Liver (tissue), 9 donors: ENCODE measurements around the gene THEM5. TPM values are rescaled to one million over a fixed set of nuclear protein-coding genes. Genes with fewer than 3 reads are reported as not detected.

Experiments used
- DNase-seq: peaks from one replicate; pipeline ENCODE4 v3.0.0-alpha.2; 2017; ENCODE audit warnings: low spot score
- H3K27ac ChIP-seq, 2 donors: one replicate each; pipeline ENCODE4 v1.7.0; 2013; ENCODE audit warnings: inconsistent platforms in 2 of 2, low read length in 2 of 2, control low read depth in 1 of 2, low read depth in 1 of 2, mild to moderate bottlenecking in 1 of 2
- H3K27me3 ChIP-seq, 4 donors: one replicate each; pipeline versions ENCODE4 v1.6.1 to v1.7.0; 2013; ENCODE audit warnings: low read length in 3 of 4, inconsistent platforms in 1 of 4, mild to moderate bottlenecking in 1 of 4, moderate library complexity in 1 of 4; ENCODE audit not compliant: control insufficient read depth in 4 of 4, insufficient read depth in 4 of 4
- H3K36me3 ChIP-seq, 4 donors: one replicate each; pipeline versions ENCODE4 v1.6.1 to v1.7.0; 2013; ENCODE audit warnings: low read length in 3 of 4, mild to moderate bottlenecking in 3 of 4, low read depth in 1 of 4, moderate library complexity in 1 of 4; ENCODE audit not compliant: control insufficient read depth in 4 of 4, insufficient read depth in 3 of 4
- H3K4me1 ChIP-seq, 4 donors: one replicate each; pipeline versions ENCODE4 v1.6.1 to v1.7.0; 2013; ENCODE audit warnings: low read length in 3 of 4, mild to moderate bottlenecking in 3 of 4, moderate library complexity in 1 of 4; ENCODE audit not compliant: control insufficient read depth in 4 of 4, insufficient read depth in 4 of 4
- H3K4me3 ChIP-seq, 3 donors: one replicate each; pipeline versions ENCODE4 v1.6.1 to v1.7.0; 2013; ENCODE audit warnings: low read length in 3 of 3, control low read depth in 1 of 3, low read depth in 1 of 3, mild to moderate bottlenecking in 1 of 3
- H3K9ac ChIP-seq, 2 donors: one replicate each; pipeline ENCODE4 v1.7.0; 2013; ENCODE audit warnings: low read length in 2 of 2, mild to moderate bottlenecking in 2 of 2, moderate library complexity in 2 of 2, control low read depth in 1 of 2, low read depth in 1 of 2
- H3K9me3 ChIP-seq, 4 donors: one replicate each; pipeline versions ENCODE4 v1.6.1 to v1.7.0; 2013; ENCODE audit warnings: low read length in 3 of 4; ENCODE audit not compliant: control insufficient read depth in 4 of 4
- CTCF ChIP-seq: fragments of 150-350 bp; IDR thresholded peaks from 2 replicates; pipeline ENCODE4 v1.5.1; 2017; ENCODE audit warnings: improper control_type of control experiment, low read depth, low read length; ENCODE audit not compliant: missing input control
- EGR1 ChIP-seq, 2 donors: IDR thresholded peaks; 2 replicates each; pipeline ENCODE4 v1.6.1; 2016 to 2018; ENCODE audit warnings: antibody characterized with exemption in 2 of 2, low read depth in 2 of 2
- FOXA1 ChIP-seq: IDR thresholded peaks from 2 replicates; pipeline ENCODE4 v1.6.1; 2016; ENCODE audit warnings: antibody characterized with exemption
- FOXA2 ChIP-seq: IDR thresholded peaks from 2 replicates; pipeline ENCODE4 v1.6.1; 2016; ENCODE audit warnings: antibody characterized with exemption
- GABPA ChIP-seq, 2 donors: IDR thresholded peaks in 1 of 2; conservative IDR thresholded peaks in 1 of 2; 2 replicates each; pipeline ENCODE4 v1.6.1; 2016; ENCODE audit warnings: antibody characterized with exemption in 2 of 2, mild to moderate bottlenecking in 1 of 2, moderate library complexity in 1 of 2
- HNF4A ChIP-seq, 2 donors: conservative IDR thresholded peaks; 2 replicates each; pipeline ENCODE4 v1.6.1; 2016; ENCODE audit warnings: antibody characterized with exemption in 2 of 2, mild to moderate bottlenecking in 2 of 2
- HNF4G ChIP-seq: IDR thresholded peaks from 2 replicates; pipeline ENCODE4 v1.6.1; 2016; ENCODE audit warnings: antibody characterized with exemption
- JUND ChIP-seq, 2 donors: IDR thresholded peaks; 2 replicates each; pipeline ENCODE4 v1.6.1; 2016; ENCODE audit warnings: antibody characterized with exemption in 2 of 2
- MAX ChIP-seq: IDR thresholded peaks from 2 replicates; pipeline ENCODE4 v1.6.1; 2016; ENCODE audit warnings: antibody characterized with exemption
- NR2F2 ChIP-seq: IDR thresholded peaks from 2 replicates; pipeline ENCODE4 v1.6.1; 2016; ENCODE audit warnings: antibody characterized with exemption
- RAD21 ChIP-seq, 2 donors: IDR thresholded peaks; 2 replicates each; pipeline ENCODE4 v1.6.1; 2016; ENCODE audit warnings: antibody characterized with exemption in 2 of 2, mild to moderate bottlenecking in 2 of 2
- REST ChIP-seq: IDR thresholded peaks from 2 replicates; pipeline ENCODE4 v1.6.1; 2016; ENCODE audit warnings: antibody characterized with exemption, mild to moderate bottlenecking
- RXRA ChIP-seq, 2 donors: IDR thresholded peaks; 2 replicates each; pipeline ENCODE4 v1.6.1; 2017 to 2018; ENCODE audit warnings: antibody characterized with exemption in 2 of 2, mild to moderate bottlenecking in 1 of 2
- SP1 ChIP-seq: IDR thresholded peaks from 2 replicates; pipeline ENCODE4 v1.6.1; 2018; ENCODE audit warnings: antibody characterized with exemption, mild to moderate bottlenecking
- TAF1 ChIP-seq: conservative IDR thresholded peaks from 2 replicates; pipeline ENCODE4 v1.6.1; 2016; ENCODE audit warnings: antibody characterized with exemption, mild to moderate bottlenecking
- YY1 ChIP-seq: IDR thresholded peaks from 2 replicates; pipeline ENCODE4 v1.6.1; 2016; ENCODE audit warnings: antibody characterized with exemption, mild to moderate bottlenecking
- WGBS: extraction: QIAGEN DNeasy Blood & Tissue Kit; methylation state at CpG from one replicate; pipeline ENCODE4 v1.1.7; 2013; 5-methylcytosine and 5-hydroxymethylcytosine counted together
- polyA plus RNA-seq, 2 donors: library from polyadenylated mRNA; stranded (reverse) in 1 of 2; unstranded in 1 of 2; fragments of 200-250 nt in 1 of 2; fragments of >200 nt in 1 of 2; fragmentation: Nextera tagmentation in 1 of 2; extraction: Ambion mirVana in 1 of 2; gene quantifications; one replicate each; pipeline versions ENCODE4 v1.2.1 to v1.2.3, GENCODE V29; 2013 to 2015
- total RNA-seq, 2 donors: library from RNA; depleted of rRNA; stranded (reverse); fragments of >200 nt; gene quantifications; one replicate each; pipeline ENCODE4 v1.2.3, GENCODE V29; 2014
- TF ChIP-seq, protein P1 (sequence below): IDR thresholded peaks from 2 replicates; pipeline ENCODE4 v1.6.1; 2016; ENCODE audit warnings: antibody characterized with exemption
- TF ChIP-seq, protein P2 (sequence below): IDR thresholded peaks from 2 replicates; pipeline ENCODE4 v1.6.1; 2016; ENCODE audit warnings: antibody characterized with exemption
- donor health status: healthy.
- donor health status: healthy.
- donor health status: healthy.
- donor health status: healthy.
- donor health status: healthy.

Gene THEM5
- total and polyA plus RNA-seq, 4 donors, result 0.09 TPM; not detected in 3

- H3K9me3 ChIP-seq, result no peaks in the 10 kb centered on the region
- H3K9ac ChIP-seq, result no peak overlapping the region
- peaks cover 0 to 27% (median 20%) of the 10 kb centered on the region in 4 donors for H3K36me3 ChIP-seq
- H3K27me3 ChIP-seq, result no peaks in the 10 kb centered on the region
- peak overlapping the region; percentile 58 to 86 for H3K27ac ChIP-seq
- peaks cover 12 to 70% (median 46%) of the 10 kb centered on the region in 4 donors for H3K4me1 ChIP-seq
- no peak overlapping the region for H3K4me3 ChIP-seq
- WGBS, result 54% methylated on average over 12 of the region's 12 CpGs
- no peak for DNase-seq
- TF ChIP-seq, protein P1, sequence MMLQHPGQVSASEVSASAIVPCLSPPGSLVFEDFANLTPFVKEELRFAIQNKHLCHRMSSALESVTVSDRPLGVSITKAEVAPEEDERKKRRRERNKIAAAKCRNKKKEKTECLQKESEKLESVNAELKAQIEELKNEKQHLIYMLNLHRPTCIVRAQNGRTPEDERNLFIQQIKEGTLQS, result no peak
- TF ChIP-seq YY1 (no peak), EGR1 (IDR thresholded peaks at IDR 0.05; ENCODE audit: low read depth in 2 of 2) (no peak), FOXA2 (peak; percentile 37), HNF4A (conservative IDR thresholded peaks at IDR 0.05) (peak; percentile 57 to 79), FOXA1 (no peak), CTCF (no peak), SP1 (peak; percentile 35), RXRA (IDR thresholded peaks at IDR 0.05) (peak; percentile 19 to 74), GABPA (IDR thresholded peaks at IDR 0.05 in 1 of 2, conservative IDR thresholded peaks at IDR 0.05 in 1 of 2) (no peak), TAF1 (no peak), REST (peak; percentile 34), HNF4G (peak; percentile 15), RAD21 (IDR thresholded peaks at IDR 0.05) (no peak), NR2F2 (no peak), JUND (IDR thresholded peaks at IDR 0.05) (peak in 1 of 2 donors; percentile 70), MAX (no peak)
- TF ChIP-seq, protein P2, sequence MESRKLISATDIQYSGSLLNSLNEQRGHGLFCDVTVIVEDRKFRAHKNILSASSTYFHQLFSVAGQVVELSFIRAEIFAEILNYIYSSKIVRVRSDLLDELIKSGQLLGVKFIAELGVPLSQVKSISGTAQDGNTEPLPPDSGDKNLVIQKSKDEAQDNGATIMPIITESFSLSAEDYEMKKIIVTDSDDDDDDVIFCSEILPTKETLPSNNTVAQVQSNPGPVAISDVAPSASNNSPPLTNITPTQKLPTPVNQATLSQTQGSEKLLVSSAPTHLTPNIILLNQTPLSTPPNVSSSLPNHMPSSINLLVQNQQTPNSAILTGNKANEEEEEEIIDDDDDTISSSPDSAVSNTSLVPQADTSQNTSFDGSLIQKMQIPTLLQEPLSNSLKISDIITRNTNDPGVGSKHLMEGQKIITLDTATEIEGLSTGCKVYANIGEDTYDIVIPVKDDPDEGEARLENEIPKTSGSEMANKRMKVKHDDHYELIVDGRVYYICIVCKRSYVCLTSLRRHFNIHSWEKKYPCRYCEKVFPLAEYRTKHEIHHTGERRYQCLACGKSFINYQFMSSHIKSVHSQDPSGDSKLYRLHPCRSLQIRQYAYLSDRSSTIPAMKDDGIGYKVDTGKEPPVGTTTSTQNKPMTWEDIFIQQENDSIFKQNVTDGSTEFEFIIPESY, result no peak
These were observed 34.2 kb downstream of the THEM5 start for GRCh38 chr1:151819227-151819835.
